Prostate gland (tissue), 2 donors: ENCODE data around the gene DUSP8. TPM values are rescaled to one million over a fixed set of nuclear protein-coding genes. Genes with fewer than 3 reads are reported as not detected.

Experiments used
- DNase-seq: peaks from one replicate; pipeline ENCODE4 v3.0.0-alpha.2; 2019; ENCODE audit warnings: low spot score
- H3K27ac ChIP-seq, 2 donors: fragments of 200-600 bp; sonication (generic); 2 replicates each; pipeline ENCODE4 v1.5.1; 2017 to 2019
- H3K27me3 ChIP-seq: fragments of 200-600 bp; sonication (generic); replicated peaks from 2 replicates; pipeline ENCODE4 v1.5.1; 2019; ENCODE audit not compliant: insufficient read depth
- H3K36me3 ChIP-seq, 2 donors: fragments of 200-600 bp; sonication (generic); 1 replicate in 1 of 2; 2 replicates in 1 of 2; pipeline versions ENCODE4 v1.5.1 to v1.8.1; 2017 to 2019
- H3K4me1 ChIP-seq: fragments of 200-600 bp; sonication (generic); replicated peaks from 2 replicates; pipeline ENCODE4 v1.5.1; 2019
- H3K4me3 ChIP-seq, 2 donors: fragments of 200-600 bp; sonication (generic); 2 replicates each; pipeline ENCODE4 v1.5.1; 2017 to 2019
- H3K9me3 ChIP-seq: fragments of 200-600 bp; sonication (generic); 2 replicates; pipeline ENCODE4 v1.5.1; 2017
- POLR2A ChIP-seq: fragments of 450-650 bp; IDR thresholded peaks from one replicate; pipeline ENCODE4 v1.6.1; 2016; ENCODE audit warnings: antibody characterized with exemption, mild to moderate bottlenecking
- POLR2AphosphoS5 ChIP-seq: sonication (generic); formaldehyde crosslinking; IDR thresholded peaks from one replicate; pipeline ENCODE4 v1.6.1; 2017; ENCODE audit warnings: antibody characterized with exemption
- WGBS: methylation state at CpG from one replicate; pipeline ENCODE4 v1.1.5; 2018; 5-methylcytosine and 5-hydroxymethylcytosine counted together
- intact Hi-C: fragments of 100-400 bp; cut with DNase I; formaldehyde crosslinking; loops from one replicate; pipeline ENCODE4 v1.14.2; 2022
- total RNA-seq, 2 donors: library from RNA; depleted of rRNA; stranded (reverse); fragments of >200 nt; gene quantifications; one replicate each; pipeline ENCODE4 v1.1.0, GENCODE V29; 2016
- TF ChIP-seq, protein P1 (sequence below), 4 experiments: fragments of 200-600 bp in 2 of 4; fragments of 450-650 bp in 2 of 4; sonication (generic) in 2 of 4; IDR thresholded peaks; 1 replicate in 3 of 4; 2 replicates in 1 of 4; pipeline ENCODE4 v1.5.1; 2016 to 2019; ENCODE audit warnings: antibody characterized with exemption in 4 of 4, mild to moderate bottlenecking in 2 of 4, moderate library complexity in 2 of 4

Gene DUSP8
- total RNA-seq, 2 donors from 2014 or later, result 8.8 to 17.2 TPM

DNA sequence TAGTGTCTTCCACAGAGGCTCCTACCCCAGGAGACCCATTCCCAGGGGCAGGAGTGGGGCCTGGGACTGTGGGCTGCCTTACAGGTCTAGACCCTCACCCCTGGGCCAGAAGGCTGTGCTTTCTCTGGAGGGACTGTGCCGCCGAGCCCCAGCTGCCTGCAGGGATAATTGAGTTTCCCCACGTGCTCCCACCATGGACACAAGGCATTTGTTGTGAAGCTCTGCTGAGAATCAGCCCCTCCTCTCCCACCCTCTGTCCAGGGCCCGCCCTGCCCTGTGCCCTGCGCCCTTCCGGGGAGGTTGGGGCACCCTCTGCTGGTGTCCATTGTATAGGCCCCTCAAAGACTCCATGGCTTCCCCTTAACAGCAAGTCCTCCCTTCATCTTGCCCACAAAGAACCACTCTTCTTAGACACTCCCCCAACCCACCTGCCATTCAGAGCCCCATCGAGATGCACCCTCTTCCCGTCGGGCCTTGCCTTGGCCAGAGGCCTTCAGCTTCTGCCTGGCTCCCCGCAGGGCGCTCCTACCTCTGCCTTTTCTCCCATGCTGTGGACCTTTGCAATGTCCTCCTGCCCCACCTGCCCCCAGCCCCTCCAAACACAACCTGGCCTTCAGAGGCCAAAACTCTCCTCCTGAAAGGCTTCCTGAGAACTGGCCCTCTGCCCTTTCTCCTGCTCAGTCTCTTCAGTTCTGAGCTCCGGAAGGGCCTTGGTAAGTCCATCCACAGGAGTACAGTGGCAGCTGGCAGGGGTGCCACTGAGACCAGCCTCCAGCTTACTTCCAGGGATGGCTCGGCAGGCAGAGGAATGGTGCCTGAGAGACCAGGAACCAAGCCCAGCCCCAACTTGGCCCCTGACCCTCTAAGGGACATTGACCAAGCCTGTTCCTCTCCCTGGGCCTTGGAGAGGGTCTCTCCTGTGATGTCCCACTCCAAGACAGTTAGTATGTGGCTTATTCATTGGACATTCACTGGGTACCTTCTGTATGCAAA lies 22.4 kb downstream of the DUSP8 start:
- Histone ChIP-seq H3K36me3 (no peaks in the 10 kb centered on the region), H3K4me1 (peaks cover 9% of the 10 kb centered on the region), H3K27ac (no peak overlapping the region), H3K27me3 (peaks cover 12% of the 10 kb centered on the region), H3K9me3 (no peaks in the 10 kb centered on the region), H3K4me3 (no peak overlapping the region)
- intact Hi-C loops, result no loop called here
- TF ChIP-seq POLR2AphosphoS5, result no peak
- TF ChIP-seq POLR2A, result no peak
- TF ChIP-seq, protein P1, sequence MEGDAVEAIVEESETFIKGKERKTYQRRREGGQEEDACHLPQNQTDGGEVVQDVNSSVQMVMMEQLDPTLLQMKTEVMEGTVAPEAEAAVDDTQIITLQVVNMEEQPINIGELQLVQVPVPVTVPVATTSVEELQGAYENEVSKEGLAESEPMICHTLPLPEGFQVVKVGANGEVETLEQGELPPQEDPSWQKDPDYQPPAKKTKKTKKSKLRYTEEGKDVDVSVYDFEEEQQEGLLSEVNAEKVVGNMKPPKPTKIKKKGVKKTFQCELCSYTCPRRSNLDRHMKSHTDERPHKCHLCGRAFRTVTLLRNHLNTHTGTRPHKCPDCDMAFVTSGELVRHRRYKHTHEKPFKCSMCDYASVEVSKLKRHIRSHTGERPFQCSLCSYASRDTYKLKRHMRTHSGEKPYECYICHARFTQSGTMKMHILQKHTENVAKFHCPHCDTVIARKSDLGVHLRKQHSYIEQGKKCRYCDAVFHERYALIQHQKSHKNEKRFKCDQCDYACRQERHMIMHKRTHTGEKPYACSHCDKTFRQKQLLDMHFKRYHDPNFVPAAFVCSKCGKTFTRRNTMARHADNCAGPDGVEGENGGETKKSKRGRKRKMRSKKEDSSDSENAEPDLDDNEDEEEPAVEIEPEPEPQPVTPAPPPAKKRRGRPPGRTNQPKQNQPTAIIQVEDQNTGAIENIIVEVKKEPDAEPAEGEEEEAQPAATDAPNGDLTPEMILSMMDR (IDR thresholded peaks at IDR 0.05), result no peak
- no peak for DNase-seq
- WGBS, result 83% methylated on average over 12 of the region's 13 CpGs

DNA sequence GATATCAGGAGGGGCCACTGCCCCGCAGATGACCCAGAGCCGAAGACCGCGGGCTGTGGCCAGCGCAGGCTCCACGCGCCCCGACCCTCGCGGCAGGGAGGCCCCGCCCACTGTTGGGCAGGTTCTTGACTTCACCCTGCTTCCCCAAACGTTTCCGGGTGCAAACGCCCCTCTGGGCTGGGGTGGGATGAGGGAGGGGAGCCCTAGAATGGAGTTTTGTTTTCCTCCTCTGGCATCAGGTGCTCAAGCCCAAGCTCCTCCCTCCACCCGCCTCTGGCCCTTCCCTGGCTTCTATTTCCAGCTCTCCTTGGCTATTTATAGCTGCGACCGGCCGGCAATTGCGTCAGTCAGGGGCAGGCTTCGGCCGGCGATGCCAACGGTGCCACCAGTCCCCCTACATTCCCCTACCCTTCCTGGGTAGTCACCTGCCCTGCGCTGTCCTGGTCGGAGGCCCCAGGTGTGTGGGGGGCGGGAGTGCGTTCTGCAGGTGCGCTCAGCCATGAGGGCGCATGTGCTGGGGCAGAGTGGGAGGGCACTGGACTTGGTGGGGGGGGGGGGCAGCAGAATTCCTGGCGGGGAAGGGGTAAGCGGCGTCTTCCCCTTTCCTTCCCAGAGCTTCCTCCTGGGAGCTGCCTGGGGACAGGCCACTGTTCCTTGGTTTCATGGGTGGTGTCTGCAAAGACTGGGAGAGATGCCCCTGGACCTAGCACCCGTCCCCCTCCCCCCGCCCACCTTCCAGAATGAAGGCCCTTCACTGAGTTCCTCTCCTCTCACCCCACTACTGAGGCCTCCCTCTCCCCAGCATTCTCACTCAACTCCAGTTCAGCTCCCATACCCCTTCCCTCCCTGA lies 23.6 kb downstream of the DUSP8 start:
- H3K36me3 ChIP-seq, result no peaks in the 10 kb centered on the region
- H3K4me1 ChIP-seq, result peaks cover 9% of the 10 kb centered on the region
- H3K27me3 ChIP-seq, result peaks cover 16% of the 10 kb centered on the region
- no peak overlapping the region for H3K27ac ChIP-seq
- WGBS, result 11% methylated on average over 34 of the region's 34 CpGs
- peak overlapping the region in 1 of 2 donors; percentile 9 for H3K4me3 ChIP-seq
- H3K9me3 ChIP-seq, result no peaks in the 10 kb centered on the region
- TF ChIP-seq POLR2A, result peak; percentile 47
- TF ChIP-seq POLR2AphosphoS5, result peak; percentile 85
- TF ChIP-seq, protein P1 (IDR thresholded peaks at IDR 0.05), result no peak
- DNase-seq, result peak; percentile 69
- intact Hi-C loops, result no loop called here

DNA sequence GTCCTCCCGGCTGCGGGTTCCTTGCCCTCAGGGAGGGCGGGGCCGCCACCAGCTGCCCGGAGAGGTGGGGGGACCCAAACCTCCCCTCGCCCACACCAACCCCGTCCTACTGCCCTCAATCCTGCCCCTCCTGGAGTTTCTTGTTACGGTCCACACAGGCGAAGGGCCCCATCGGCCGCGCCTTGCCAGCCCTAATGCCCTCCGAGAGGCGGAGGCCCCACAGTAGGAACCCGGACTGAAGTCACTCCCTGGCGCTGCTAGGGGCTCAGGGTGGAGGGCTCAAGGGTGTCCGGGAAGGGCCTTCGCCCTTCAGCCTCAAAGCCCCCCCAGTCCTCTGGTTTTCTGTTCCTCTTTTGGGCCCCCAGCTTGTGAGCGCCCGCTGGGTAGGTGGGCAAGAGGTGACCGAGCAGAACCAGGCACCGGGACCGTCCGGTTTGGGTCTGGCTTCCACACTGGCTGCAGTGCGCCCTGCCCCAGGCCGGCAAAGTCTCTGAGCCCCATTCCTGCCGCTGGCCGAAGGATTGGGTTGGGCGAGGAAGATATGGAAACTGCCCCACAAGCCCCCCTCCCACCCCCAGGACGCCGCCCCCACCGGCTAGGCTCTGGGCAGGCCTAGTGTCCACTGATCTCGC lies 24.5 kb downstream of the DUSP8 start:
- H3K27me3 ChIP-seq, result peaks cover 16% of the 10 kb centered on the region
- 17% methylated on average over 33 of the region's 33 CpGs for WGBS
- no peaks in the 10 kb centered on the region for H3K36me3 ChIP-seq
- H3K9me3 ChIP-seq, result no peaks in the 10 kb centered on the region
- no peak overlapping the region for H3K27ac ChIP-seq
- DNase-seq, result no peak
- intact Hi-C loops, result loop anchor here (2.0 kb wide), 1 partner anchor 27 kb away; no protein-coding TSS in a partner anchor
- H3K4me1 ChIP-seq, result peaks cover 9% of the 10 kb centered on the region
- TF ChIP-seq, protein P1 (IDR thresholded peaks at IDR 0.05), result no peak
- TF ChIP-seq POLR2AphosphoS5, result no peak
- no peak for TF ChIP-seq POLR2A
- peak overlapping the region in 1 of 2 donors; percentile 30 for H3K4me3 ChIP-seq

DNA sequence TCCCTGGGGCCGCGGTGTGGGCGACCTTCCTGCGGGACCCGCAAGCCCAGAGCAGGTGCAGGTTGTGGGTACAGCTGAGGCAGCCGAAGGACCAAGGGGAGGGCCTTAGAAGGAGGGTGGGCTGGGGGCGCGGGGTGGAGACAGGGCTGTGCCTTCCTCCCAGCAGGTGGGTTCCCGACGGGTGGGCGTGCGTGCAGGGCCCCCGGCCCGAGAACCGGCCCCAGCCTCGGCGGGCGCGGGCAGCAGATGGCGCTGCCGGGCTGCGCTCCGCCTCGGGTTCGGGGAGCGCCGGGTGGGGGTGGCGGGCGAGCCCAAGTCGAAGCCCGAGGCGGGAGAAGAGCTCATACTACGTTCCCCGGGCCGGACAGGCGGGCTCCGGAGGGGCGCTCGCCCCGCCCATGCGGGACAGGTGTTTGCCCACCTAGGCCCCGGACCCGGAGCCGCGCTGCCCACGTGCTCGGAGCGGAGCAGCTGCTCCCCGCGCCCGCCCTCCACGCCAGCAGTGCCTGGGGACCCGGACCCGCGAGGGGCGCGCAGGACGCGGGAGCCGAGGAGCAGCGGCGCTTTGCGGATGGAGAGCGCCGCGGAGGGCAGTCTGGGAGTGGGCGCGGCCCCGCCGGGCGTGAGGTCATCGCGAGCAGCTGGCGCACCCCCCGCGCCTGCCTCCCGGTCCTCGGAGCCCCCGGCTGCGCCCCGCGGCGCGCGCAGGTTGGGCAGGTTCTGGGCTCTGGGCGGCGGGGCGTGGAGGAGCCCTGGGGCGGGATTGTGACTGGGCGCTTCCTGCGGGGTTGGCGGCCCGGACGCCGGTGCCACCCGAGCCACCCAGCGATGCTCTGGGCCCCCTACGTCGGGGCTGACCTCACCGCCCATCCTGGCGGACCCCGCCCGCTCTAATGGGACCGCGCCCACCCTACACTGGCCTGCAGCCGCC lies 25.3 kb downstream of the DUSP8 start:
- Histone ChIP-seq H3K9me3 (no peaks in the 10 kb centered on the region), H3K4me1 (peaks cover 9% of the 10 kb centered on the region), H3K4me3 (peak overlapping the region; percentile 14 to 30), H3K27ac (no peak overlapping the region), H3K27me3 (peaks cover 16% of the 10 kb centered on the region), H3K36me3 (no peaks in the 10 kb centered on the region)
- TF ChIP-seq POLR2AphosphoS5 (no peak), POLR2A (peak; percentile 9)
- TF ChIP-seq, protein P1 (IDR thresholded peaks at IDR 0.05), result peak; percentile 67 to 87 (median 79)
- WGBS, result under 1% methylated on average over 66 of the region's 106 CpGs
- no peak for DNase-seq
- intact Hi-C loops, result loop anchor here (2.0 kb wide), 1 partner anchor 28 kb away; no protein-coding TSS in a partner anchor
